Esophagus muscularis mucosa (tissue), 4 donors: ENCODE data around the gene TRIM41.

Experiments used
- CTCF ChIP-seq, 3 experiments: fragments of 200-600 bp in 2 of 3; fragments of 450-650 bp in 1 of 3; sonication (generic) in 2 of 3; IDR thresholded peaks; one replicate each; pipeline ENCODE4 v1.5.1; 2017 to 2019; ENCODE audit warnings: antibody characterized with exemption in 3 of 3, mild to moderate bottlenecking in 2 of 3, moderate library complexity in 1 of 3
- EP300 ChIP-seq: sonication (generic); formaldehyde crosslinking; IDR thresholded peaks from one replicate; pipeline ENCODE4 v1.6.1; 2017; ENCODE audit warnings: antibody characterized with exemption
- POLR2A ChIP-seq: fragments of 450-650 bp; IDR thresholded peaks from one replicate; pipeline ENCODE4 v1.6.1; 2017; ENCODE audit warnings: antibody characterized with exemption, moderate library complexity, mild to moderate bottlenecking, low read depth
- POLR2AphosphoS5 ChIP-seq, 2 donors: sonication (generic); formaldehyde crosslinking; IDR thresholded peaks; one replicate each; pipeline ENCODE4 v1.6.1; 2017; ENCODE audit warnings: antibody characterized with exemption in 2 of 2

- TF ChIP-seq EP300 (no peak), CTCF (IDR thresholded peaks at IDR 0.05) (no peak), POLR2A (no peak), POLR2AphosphoS5 (IDR thresholded peaks at IDR 0.05) (no peak)
Observed at GRCh38 chr5:181186022-181186421, 37.1 kb upstream of the TRIM41 start.
